ENCODE measurements around the gene MX1. TPM values are rescaled to one million over a fixed set of nuclear protein-coding genes. Genes with fewer than 3 reads are reported as not detected.

The MX1 gene
- polyA plus RNA-seq, 3 donors, result 42.7 to 73.3 (median 60.5) TPM

DNA sequence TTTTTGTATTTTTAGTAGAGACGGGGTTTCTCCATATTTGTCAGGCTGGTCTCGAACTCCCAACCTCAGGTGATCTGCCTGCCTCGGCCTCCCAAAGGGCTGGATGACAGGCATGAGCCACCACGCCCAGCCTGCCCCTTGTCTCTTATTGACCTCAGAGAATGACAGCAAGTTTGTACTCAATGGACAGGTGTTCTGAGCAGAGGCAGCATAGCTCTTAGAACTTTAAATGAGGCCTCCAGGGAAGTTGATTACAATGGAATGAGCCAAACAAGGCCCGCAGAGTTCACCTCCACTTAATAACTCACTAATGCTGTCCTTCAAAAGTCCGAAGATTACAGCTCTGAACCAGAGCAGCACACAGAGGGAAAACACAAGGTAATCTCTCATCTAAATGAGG, 71.0 kb downstream of the MX1 start:
- intact Hi-C loops (cut with micrococcal nuclease), result no loop called here

GRCh38 chr21:41497788-41498187, 71.7 kb downstream of the MX1 start:
- H3K4me2 ChIP-seq (replicated peaks; ENCODE audit: extremely low read depth, low read length, poor library complexity, severe bottlenecking), result no peak overlapping the region
- H3K9me3 ChIP-seq (replicated peaks in 1 of 2; ENCODE audit: control insufficient read depth in 1 of 2, insufficient read depth in 1 of 2, low read length in 2 of 2), result no peaks in the 10 kb centered on the region
- no peak overlapping the region for H2AFZ ChIP-seq (ENCODE audit: insufficient read depth, low read depth, low read length, poor library complexity, severe bottlenecking)
- H3K4me3 ChIP-seq (replicated peaks in 1 of 3; ENCODE audit: low read depth in 2 of 3, low read length in 3 of 3), result no peak overlapping the region
- H3K27me3 ChIP-seq (ENCODE audit: control insufficient read depth in 2 of 2, insufficient read depth in 2 of 2, low read length in 2 of 2), result no peaks in the 10 kb centered on the region
- H3K9me3 Mint-ChIP-seq, result no peaks in the 10 kb centered on the region
- no peaks in the 10 kb centered on the region for H4K20me1 ChIP-seq (ENCODE audit: insufficient read depth, low read length)
- H3K36me3 ChIP-seq (replicated peaks in 1 of 2; ENCODE audit: control insufficient read depth in 1 of 2, insufficient read depth in 2 of 2, low read length in 2 of 2), result no peaks in the 10 kb centered on the region
- H3K4me1 Mint-ChIP-seq, result no peaks in the 10 kb centered on the region
- no peak for DNase-seq
- H3K9ac ChIP-seq (ENCODE audit: insufficient read depth, low read length, poor library complexity, severe bottlenecking), result no peak overlapping the region
- H3K4me3 Mint-ChIP-seq, result no peak overlapping the region
- H3K27ac ChIP-seq (ENCODE audit: low read depth in 1 of 2, low read length in 2 of 2), result no peak overlapping the region
- peaks cover 10 to 25% (median 15%) of the 10 kb centered on the region in 3 donors for H3K27me3 Mint-ChIP-seq (ENCODE audit: low read depth in 3 of 3)
- H3K79me2 ChIP-seq (ENCODE audit: insufficient read depth, low read length), result no peaks in the 10 kb centered on the region
- intact Hi-C loops (cut with micrococcal nuclease), result no loop called here
- H3K4me1 ChIP-seq (ENCODE audit: control insufficient read depth in 1 of 2, insufficient read depth in 2 of 2, low read length in 2 of 2), result no peaks in the 10 kb centered on the region
- TF ChIP-seq CTCF (IDR thresholded peaks at IDR 0.05), result no peak
- H3K36me3 Mint-ChIP-seq, result no peaks in the 10 kb centered on the region
- WGBS (ENCODE audit: insufficient coverage), result 78% methylated on average over 5 of the region's 8 CpGs
- H3K27ac Mint-ChIP-seq, result peak overlapping the region in 1 of 7 donors; percentile 70

More for the DNA sequence above, 71.0 kb downstream of the MX1 start:
- no peak overlapping the region for H3K4me2 ChIP-seq (replicated peaks; ENCODE audit: extremely low read depth, low read length, poor library complexity, severe bottlenecking)
- no peaks in the 10 kb centered on the region for H3K4me1 ChIP-seq (ENCODE audit: control insufficient read depth in 1 of 2, insufficient read depth in 2 of 2, low read length in 2 of 2)
- H3K27me3 ChIP-seq (ENCODE audit: control insufficient read depth in 2 of 2, insufficient read depth in 2 of 2, low read length in 2 of 2), result no peaks in the 10 kb centered on the region
- H3K4me3 ChIP-seq (replicated peaks in 1 of 3; ENCODE audit: low read depth in 2 of 3, low read length in 3 of 3), result no peak overlapping the region
- H3K79me2 ChIP-seq (ENCODE audit: insufficient read depth, low read length), result no peaks in the 10 kb centered on the region
- H3K27ac Mint-ChIP-seq, result no peak overlapping the region
- no peaks in the 10 kb centered on the region for H3K4me1 Mint-ChIP-seq
- no peak overlapping the region for H3K27ac ChIP-seq (ENCODE audit: low read depth in 1 of 2, low read length in 2 of 2)
- H3K27me3 Mint-ChIP-seq (ENCODE audit: low read depth in 3 of 3), result peaks cover 10 to 22% (median 12%) of the 10 kb centered on the region in 3 donors
- no peaks in the 10 kb centered on the region for H4K20me1 ChIP-seq (ENCODE audit: insufficient read depth, low read length)
- H3K9me3 ChIP-seq (replicated peaks in 1 of 2; ENCODE audit: control insufficient read depth in 1 of 2, insufficient read depth in 1 of 2, low read length in 2 of 2), result no peaks in the 10 kb centered on the region
- H3K36me3 Mint-ChIP-seq, result no peaks in the 10 kb centered on the region
- H3K4me3 Mint-ChIP-seq, result no peak overlapping the region
- no peak overlapping the region for H3K9ac ChIP-seq (ENCODE audit: insufficient read depth, low read length, poor library complexity, severe bottlenecking)
- WGBS (ENCODE audit: insufficient coverage), result 89% methylated on average over 4 of the region's 6 CpGs
- DNase-seq, result no peak
- TF ChIP-seq CTCF (IDR thresholded peaks at IDR 0.05), result no peak
- no peak overlapping the region for H2AFZ ChIP-seq (ENCODE audit: insufficient read depth, low read depth, low read length, poor library complexity, severe bottlenecking)
- H3K36me3 ChIP-seq (replicated peaks in 1 of 2; ENCODE audit: control insufficient read depth in 1 of 2, insufficient read depth in 2 of 2, low read length in 2 of 2), result no peaks in the 10 kb centered on the region
- no peaks in the 10 kb centered on the region for H3K9me3 Mint-ChIP-seq
